Measurements from ENCODE around the gene TRAF2.

The TRAF2 gene

DNA sequence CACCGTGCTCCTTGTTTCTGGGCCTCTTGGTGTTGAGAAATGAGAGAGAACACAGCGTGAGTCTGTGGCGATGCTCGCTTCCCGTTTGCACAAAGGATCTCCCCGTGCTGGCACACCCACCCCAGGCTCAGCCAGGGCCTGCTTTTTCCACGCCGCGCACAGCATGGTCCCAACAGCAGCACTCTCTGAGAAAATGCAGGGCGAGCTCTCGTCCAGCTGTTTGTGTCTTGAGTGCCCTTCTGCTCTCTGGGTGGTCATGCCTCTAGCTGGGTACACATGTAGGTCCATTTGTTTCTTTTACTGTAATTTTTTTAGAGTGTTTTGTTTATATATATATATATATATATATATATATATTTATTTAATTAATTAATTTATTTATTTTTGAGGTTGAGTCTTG is 31.6 kb downstream of the TRAF2 start:
- no peak for ATAC-seq

DNA sequence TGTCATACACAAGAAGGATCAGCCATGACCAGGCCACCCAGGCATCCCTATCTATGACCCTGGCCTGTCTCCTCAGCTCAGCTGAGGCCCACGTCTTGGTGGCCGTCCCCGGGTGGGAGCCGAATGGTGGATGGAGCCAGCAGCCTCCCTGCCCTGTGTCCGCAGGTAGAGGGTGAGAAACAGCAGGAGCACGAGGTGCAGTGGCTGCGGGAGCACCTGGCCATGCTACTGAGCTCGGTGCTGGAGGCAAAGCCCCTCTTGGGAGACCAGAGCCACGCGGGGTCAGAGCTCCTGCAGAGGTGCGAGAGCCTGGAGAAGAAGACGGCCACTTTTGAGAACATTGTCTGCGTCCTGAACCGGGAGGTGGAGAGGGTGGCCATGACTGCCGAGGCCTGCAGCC is 33.8 kb downstream of the TRAF2 start:
- ATAC-seq: no peak

DNA sequence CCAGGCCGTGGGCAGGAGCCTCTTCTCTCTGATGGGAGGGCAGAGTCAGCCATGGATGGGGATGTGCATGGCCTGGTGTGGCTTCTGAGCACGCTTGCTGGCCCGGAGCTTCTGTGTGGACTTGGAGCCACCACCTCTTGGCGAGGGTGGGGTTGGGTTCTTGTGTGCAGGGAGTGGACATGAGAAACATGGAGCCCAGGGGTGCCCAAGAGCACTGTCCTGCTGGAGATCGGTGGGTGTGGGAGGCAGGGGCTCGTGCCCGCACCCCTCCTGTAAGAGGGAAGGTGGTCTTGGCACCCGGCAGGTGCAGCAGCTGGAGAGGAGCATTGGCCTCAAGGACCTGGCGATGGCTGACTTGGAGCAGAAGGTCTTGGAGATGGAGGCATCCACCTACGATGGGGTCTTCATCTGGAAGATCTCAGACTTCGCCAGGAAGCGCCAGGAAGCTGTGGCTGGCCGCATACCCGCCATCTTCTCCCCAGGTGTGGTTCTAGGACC is 34.5 kb downstream of the TRAF2 start:
- ATAC-seq: no peak

DNA sequence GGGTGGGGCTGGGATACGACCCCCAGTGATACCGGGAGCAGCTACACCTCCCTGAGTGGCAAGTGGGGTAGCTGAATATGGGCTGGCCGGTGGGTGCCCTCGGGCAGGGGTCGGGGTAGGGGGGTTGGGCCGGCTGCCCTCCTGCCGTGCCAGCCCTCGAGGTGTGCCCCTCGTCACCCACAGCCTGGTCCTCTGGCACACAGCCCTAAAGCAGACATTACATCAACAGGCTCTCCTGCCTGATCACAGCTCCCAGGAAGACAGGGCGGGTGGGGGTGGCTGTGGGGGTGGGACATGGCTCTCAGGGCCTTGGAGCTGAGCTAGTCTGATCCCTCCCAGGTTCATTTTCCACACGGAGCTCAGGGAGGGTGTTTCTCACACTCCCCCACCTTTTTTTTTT is 35.0 kb downstream of the TRAF2 start:
- ATAC-seq: no peak

DNA sequence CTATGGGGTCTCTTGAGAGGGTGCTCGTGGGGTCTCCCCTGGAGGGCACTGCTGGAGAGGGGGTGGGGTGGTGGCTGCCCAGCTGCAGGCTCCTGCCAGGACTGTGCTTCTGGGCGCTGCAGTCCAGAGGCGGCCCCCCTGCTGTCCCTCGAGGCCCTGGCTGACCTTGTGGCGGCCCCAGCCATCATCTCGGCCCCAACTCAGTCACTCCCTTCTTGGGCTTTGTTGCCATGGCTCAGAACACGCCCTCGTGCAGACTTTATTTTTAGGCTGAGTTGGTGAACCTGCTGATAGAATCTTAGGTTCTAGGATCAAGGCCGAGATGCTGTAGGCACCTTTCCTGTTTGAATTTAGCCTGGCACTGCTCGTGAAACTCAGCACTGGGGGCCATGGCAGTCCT is 35.4 kb downstream of the TRAF2 start:
- ATAC-seq: no peak

DNA sequence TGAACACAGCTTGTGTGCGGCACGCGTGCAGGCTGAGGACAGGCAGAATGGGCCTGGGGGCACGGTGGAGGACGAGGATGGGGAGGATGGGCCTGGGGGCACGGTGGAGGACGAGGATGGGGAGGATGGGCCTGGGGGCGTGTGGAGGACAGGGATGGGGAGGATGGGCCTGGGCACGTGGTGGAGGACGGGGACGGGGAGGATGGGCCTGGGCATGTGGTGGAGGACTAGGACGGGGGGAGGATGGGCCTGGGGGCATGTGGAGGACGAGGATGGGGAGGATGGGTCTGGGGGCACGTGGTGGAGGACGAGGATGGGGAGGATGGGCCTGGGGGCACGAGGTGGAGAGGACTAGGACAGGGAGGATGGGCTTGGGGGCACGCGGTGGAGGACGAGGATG is 36.2 kb downstream of the TRAF2 start:
- no peak for ATAC-seq

DNA sequence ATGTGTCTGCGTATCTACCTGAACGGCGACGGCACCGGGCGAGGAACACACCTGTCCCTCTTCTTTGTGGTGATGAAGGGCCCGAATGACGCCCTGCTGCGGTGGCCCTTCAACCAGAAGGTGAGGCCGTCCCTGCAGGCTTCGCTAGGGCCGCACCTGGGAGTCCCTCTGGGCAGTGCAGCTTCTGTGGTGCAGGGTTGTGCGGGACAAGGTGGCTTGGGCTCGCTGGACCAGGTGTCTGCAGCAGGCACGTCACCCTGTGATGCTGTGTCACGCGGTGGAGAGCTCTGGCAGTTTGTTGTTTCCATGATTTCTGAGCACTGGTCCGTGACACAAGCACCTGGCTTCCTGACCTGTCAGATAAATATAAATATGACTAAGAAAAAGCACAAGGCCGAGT is 37.6 kb downstream of the TRAF2 start:
- no peak for ATAC-seq

DNA sequence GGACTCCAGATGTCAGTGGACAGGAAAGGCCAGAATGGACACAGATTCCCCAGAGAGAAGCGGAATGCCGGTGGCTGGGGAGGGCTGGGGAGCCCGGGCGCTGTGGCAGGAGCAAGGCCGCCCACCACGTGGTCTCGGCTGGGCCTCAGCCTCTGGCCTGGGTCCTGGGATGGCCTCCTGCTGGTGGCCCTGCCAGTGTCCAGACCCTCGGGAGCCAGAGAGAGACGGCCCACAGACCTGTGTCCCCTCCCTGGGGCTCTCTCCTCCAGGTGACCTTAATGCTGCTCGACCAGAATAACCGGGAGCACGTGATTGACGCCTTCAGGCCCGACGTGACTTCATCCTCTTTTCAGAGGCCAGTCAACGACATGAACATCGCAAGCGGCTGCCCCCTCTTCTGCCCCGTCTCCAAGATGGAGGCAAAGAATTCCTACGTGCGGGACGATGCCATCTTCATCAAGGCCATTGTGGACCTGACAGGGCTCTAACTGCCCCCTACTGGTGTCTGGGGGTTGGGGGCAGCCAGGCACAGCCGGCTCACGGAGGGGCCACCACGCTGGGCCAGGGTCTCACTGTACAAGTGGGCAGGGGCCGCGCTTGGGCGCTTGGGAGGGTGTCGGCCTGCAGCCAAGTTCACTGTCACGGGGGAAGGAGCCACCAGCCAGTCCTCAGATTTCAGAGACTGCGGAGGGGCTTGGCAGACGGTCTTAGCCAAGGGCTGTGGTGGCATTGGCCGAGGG is 39.3 kb downstream of the TRAF2 start:
- ATAC-seq: no peak

DNA sequence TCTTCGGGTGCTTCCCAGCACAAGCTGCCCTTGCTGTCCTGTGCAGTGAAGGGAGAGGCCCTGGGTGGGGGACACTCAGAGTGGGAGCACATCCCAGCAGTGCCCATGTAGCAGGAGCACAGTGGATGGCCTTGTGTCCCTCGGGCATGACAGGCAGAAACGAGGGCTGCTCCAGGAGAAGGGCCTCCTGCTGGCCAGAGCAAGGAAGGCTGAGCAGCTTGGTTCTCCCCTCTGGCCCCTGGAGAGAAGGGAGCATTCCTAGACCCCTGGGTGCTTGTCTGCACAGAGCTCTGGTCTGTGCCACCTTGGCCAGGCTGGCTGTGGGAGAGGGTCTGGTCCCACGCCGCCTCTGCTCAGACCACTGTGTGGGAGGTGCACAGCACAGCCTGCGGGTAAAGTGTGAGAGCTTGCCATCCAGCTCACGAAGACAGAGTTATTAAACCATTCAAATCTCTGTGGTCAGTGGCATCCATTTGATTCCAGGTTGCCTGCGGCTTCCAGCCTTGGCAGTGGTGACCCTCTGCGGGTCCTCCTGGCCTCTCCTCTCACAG is 39.9 kb downstream of the TRAF2 start:
- ATAC-seq: no peak

DNA sequence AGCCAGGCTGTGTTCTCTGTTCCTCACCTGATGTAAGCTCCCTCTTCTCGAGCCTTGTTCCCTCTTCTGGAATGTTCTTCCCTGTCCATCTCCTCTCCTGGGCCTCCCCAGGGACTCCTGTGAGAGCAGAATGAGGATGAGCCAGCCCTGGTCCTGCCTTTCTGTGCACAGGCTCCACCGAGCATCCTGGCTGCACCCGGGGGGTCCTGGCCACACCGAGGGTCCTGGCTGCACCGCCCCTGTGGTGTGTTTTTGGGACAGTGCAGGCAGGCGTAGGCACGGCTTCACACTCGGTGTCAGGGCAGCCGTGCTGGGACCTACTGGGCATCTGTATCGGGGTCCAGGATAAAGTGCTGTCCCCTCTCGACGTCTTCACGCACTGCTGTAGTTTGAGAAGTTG is 40.4 kb downstream of the TRAF2 start:
- ATAC-seq: no peak

DNA sequence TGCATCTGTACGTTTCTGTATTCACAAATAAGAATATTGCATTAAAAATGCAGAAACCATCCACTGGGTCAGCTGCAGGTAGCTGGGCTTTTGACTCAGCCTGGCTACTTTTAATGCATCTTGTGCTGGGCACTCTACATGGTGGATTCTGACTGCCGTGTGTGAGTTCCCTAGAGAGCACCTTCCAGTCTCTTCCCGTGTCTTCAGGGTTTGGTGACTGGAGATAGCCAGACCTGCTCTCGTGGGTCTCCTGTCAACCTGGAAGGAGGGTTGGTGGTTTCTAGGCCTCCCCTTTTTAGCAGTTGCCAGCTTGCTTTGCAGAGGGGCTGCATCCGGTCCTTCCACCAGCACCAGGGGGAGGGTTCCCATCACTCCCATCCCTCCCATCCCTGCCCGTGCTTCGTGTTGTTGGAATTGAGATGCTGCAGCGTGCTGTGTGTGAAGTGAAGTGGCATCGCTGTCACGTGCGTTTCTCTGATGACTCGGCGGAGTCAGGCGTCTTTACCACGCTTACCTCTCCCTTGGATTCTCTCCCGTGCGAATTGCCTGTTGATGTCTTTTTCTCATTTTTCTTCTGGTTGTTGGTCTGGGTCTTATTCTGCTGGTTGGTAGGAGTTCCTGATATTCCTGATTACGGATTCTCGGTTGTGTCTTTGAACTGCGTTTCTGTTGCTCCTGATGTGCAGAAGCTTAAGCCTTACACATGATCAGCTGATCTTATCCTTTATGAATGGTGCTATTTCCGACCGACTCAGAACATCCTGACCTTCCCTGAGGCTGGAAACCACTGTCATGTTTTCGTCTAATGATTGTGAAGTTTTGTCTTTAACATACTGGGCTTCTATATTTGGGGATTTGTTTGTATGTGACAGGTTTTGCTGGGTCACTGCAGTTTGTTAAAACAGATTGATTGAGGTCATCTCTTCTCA is 41.3 kb downstream of the TRAF2 start:
- ATAC-seq: no peak

DNA sequence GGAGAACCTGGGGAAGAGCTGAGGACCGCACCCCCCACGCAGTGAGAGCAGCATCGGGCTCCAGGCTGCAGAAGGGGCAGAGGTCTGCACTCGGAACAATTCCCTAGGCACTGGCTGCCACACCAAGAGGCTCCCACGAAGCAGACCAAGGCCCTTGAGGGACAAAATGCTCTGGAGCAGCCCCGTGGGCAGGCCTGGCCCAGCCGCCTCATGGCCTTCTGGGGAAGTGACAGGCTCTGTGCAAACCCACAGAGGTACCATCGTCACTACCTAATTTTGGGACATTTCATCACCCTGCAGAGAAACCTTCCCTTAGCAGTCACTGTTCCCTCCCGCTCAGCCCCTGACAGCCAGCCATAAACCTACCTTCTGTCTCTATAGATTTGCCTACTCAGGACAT is 42.3 kb downstream of the TRAF2 start:
- ATAC-seq: peak in 1 of 2 donors; percentile 28

DNA sequence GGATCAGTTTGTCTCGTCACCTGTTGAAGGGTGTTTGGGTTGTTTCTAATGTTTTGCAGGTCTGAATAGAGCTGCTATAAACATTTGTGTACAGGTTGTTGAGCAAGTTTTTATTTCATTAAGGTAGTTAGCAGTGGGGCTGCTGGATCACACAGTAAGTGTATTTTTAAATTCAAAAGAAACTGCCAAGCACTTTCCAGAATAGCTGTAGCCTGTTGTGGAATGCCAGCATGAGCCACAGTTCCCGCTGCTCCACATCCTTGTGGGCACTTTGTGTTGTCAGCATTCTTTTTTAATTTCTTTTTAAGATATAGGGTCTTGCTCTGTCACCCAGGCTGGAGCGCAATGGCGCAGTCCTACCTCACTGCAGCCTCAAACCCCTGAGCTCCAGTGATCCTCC is 43.7 kb downstream of the TRAF2 start:
- no peak for ATAC-seq

DNA sequence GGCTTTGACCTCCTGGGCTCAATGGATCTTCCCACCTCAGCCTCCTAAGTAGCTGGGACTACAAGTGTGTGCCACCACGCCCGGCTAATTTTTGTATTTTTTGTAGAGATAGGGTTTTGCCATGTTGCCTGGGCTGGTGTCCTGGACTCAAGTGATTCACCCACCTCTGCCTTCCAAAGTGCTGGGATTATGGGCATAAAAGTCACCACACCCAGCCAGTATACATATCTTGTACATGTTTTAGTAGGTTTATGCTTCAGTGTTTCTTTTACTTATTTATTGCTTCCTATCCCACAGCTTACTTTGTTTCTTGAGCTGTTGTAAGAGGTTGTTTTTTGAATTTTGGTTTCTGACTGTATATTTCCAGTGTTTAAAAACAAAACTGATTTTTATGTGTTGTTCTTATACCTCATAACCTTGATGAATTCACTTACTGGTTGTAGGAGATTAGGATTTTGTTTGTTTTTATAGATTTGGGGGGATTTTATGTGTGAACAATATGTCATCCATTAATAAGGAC is 45.4 kb downstream of the TRAF2 start:
- no peak for ATAC-seq

DNA sequence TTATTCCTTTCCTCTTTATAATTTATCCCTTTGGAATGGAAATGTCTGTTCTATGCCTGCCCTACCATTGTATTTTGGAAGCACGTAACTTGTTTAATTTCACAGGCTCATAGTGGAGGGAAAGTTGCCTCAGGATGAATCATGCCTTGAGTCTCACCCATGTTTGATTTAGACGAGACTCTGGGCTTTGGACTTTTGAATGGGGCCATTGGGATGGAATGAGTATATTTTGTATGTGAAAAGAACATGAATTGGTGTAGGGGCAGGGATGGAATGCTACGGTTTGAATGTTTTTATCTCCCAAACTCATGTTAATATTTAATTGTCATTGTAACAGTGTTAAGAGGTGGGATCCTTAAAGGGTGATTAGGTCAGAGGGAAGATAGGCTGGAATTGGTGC is 48.0 kb downstream of the TRAF2 start:
- ATAC-seq: no peak

DNA sequence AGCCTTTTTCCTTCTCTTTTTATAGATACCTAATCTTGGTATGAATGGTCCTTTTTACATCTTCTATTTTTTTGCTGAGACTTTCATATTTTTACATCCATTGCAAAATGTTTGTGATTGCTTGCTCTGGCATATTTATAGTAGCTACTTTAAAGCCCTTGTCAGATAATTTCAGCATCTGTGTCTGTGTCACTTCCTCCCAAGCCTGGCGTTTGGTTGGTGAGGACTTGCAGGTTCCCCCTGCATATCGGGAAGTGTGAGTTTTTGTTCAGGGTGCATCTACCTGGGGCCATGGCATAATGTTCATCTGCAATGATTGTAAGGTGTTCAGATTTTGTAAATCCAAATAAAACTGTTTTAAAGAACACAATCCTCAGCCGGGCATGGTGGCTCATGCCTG is 49.3 kb downstream of the TRAF2 start:
- no peak for ATAC-seq

DNA sequence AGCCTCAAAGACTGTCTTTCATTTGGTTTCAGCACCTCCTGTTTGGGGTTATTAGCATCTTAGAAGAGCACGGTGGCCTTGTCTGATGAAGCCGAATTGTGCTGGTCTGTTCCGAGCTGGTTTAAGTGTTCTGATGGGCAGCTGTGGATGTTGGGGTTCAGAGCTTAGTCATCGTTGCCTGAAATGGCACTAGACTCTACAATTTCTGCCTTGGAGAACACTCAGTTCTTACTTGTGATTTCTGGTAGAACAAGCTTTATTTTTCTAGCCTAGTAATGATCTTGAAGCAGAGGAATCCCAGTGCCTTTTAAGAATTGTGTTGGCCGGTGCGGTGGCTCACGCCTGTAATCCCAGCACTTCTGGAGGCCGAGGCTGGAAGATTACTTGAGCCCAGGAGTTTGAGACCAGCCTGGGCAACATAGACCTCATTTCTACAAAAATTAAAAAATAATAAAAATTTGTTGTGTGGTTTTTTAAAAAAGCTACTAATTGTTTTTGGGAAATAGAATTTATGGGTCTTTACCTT is 50.4 kb downstream of the TRAF2 start:
- no peak for ATAC-seq

DNA sequence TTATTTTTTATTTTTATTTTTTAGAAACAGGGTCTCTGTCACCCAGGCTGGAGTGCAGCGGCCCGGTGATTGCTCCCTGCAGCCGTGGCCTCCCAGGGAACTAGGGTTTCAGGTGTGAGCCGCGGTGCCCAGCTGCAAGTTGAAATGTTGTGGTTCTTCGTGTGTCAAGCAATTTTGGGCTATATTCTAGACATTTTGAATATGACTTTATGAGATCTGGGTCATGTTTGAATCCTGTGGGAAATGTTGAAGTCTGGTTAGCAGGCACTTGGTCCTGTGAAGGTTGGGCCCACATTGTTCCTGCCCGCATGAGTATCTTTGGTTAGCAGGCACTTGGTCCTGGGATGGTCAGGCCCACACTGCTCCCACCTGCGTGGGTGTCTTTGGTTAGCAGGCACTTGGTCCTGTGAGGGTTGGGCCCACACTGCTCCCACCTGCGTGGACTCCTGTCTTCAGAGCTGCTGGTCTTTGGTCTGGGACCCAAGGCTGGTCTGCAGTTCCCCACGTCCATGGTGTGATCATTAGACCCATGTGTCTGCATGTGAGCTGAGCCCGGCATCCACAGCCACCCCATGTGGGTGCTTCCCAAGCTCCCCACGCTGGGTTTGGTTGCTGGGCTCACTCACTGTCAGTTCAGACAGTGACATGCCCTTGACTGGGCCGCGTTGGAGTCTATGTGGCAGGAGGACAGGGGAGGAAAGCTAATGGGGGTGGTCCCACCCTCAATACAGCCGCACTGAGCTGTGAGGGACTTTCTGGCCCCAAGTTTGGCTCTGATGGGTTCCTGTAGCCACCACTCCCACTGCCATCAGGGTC is 51.1 kb downstream of the TRAF2 start:
- peak in 1 of 2 donors; percentile 7 for ATAC-seq

DNA sequence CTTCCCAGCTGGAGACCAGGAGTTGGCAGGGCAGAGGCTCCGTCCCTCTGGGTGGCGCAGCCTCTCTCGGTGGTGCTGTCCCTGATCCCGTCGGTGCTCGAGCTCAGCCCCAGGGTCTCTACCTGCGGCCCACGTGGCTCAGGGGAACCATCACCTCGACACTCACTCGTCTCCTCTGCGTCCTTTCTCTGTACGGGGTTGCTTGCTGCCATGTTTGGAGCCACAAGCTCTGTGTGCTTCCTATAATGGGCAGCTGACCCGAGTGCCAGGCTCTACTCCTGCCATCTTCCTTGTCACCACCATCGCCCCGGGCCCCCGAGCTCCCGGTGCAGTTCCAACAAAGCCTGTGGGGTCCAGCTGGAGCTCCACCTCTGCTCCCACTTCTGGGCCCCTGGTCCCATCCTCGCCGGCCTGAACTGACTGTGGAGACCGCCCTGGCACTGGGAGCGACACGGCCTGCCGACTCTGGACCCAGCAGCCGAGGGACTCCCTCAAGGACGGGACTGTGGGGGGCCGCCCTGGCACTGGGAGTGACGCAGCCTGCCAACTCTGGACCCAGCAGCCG is 53.2 kb downstream of the TRAF2 start:
- no peak for ATAC-seq

DNA sequence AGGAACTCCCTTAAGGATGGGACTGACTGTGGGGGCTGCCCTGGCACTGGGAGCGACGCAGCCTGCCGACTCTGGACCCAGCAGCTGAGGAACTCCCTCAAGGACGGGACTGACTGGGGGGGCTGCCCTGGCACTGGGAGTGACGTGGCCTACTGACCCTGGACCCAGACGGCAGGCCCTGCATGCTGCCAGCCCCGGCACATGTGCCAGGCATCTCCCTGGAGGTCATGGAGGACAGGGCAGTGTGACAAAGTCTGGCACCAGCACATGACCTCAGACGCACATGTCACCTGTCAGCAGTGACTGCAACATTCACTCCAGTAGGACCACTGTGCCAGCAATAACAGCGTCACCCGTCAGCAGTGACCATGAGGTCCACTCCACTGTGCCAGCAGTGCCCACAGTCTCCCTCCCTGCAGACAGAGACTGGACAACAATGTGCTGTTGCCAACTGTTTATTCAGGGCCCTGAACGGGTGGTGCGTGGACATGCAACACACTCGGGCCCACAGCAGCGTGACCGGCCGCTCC is 53.7 kb downstream of the TRAF2 start:
- ATAC-seq: no peak

DNA sequence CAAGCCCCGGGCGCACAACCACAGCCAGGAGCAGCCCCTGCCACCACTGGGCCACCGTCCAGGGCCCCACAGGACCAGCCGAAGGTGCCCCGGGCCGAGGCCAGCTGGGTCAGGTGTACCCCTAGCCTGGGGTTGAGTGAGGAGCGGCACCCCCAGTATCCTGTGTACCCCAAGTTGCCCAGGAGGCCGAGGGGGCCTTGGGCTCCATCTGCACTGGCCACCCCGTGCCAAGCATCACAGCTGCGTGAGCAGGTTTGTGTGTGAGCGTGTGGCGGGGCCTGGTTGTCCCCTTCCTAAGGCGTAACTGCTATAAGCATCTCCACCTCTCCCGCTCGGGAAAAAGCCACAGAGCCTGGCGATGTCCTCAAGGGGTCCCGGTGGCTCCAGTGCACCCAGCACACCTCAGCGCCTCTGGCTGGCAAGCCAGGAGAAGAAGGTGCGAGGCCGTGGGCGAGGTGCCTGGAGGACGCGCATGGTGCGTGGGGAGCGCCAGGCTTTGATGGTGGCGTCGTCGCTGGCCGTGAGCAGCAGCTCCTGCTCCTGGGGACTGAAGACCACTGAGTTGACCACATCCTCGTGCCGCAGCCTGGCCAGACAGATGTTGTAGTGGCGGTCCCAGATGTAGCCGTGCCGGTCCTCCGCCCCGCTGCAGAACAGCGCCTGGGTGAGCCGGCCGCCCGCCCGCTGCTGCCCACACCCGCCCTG is 54.4 kb downstream of the TRAF2 start:
- no peak for ATAC-seq
